Stomach smooth muscle (tissue), 2 donors: ENCODE results near the gene TMEM167B.
A peak's percentile ranks its signal among the peaks of the same experiment; 100 is the strongest.

ENCODE experiments used
- H3K27ac ChIP-seq: one replicate; pipeline ENCODE4 v1.7.0; 2013; ENCODE audit warnings: mild to moderate bottlenecking, low read length, inconsistent platforms
- H3K27me3 ChIP-seq, 2 donors: one replicate each; pipeline ENCODE4 v1.7.0; 2013; ENCODE audit warnings: low read length in 2 of 2; ENCODE audit not compliant: insufficient read depth in 2 of 2, control insufficient read depth in 1 of 2
- H3K36me3 ChIP-seq, 2 donors: one replicate each; pipeline ENCODE4 v1.7.0; 2013; ENCODE audit warnings: low read length in 2 of 2; ENCODE audit not compliant: control insufficient read depth in 2 of 2, insufficient read depth in 2 of 2
- H3K4me1 ChIP-seq: one replicate; pipeline ENCODE4 v1.7.0; 2013; ENCODE audit warnings: low read length; ENCODE audit not compliant: control insufficient read depth, insufficient read depth
- H3K4me3 ChIP-seq, 2 donors: one replicate each; pipeline ENCODE4 v1.7.0; 2013; ENCODE audit warnings: low read length in 2 of 2
- H3K9ac ChIP-seq, 2 donors: one replicate each; pipeline ENCODE4 v1.7.0; 2013; ENCODE audit warnings: low read length in 2 of 2, mild to moderate bottlenecking in 1 of 2
- H3K9me3 ChIP-seq, 2 donors: one replicate each; pipeline ENCODE4 v1.7.0; 2013; ENCODE audit warnings: low read length in 2 of 2; ENCODE audit not compliant: control insufficient read depth in 2 of 2
- donor health status: healthy.
- donor health status: Pancreatic carcinoma.

The TMEM167B gene

DNA sequence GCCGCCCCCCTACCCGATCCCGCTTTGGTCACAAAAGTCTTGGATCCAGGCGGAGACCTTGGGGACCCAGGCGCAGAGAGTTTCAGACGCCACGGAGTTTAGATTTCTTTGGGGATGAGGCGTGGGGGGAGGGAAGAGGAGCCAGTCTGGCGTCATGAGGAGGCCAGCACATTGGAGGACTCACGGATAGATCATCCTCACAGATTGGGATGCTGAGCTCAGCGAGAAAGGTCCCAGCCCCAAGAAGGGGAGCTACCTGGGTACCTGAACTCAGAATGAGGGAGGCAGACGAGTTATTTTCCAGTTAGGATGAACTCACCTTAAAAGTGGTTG, 23.7 kb downstream of the TMEM167B start:
- Histone ChIP-seq H3K36me3 (no peaks in the 10 kb centered on the region), H3K4me3 (peak overlapping the region; percentile 56 to 70), H3K4me1 (peaks cover 22% of the 10 kb centered on the region), H3K27me3 (peaks cover 23 to 28% of the 10 kb centered on the region in 2 donors), H3K9me3 (no peaks in the 10 kb centered on the region), H3K27ac (no peak overlapping the region), H3K9ac (no peak overlapping the region)

DNA sequence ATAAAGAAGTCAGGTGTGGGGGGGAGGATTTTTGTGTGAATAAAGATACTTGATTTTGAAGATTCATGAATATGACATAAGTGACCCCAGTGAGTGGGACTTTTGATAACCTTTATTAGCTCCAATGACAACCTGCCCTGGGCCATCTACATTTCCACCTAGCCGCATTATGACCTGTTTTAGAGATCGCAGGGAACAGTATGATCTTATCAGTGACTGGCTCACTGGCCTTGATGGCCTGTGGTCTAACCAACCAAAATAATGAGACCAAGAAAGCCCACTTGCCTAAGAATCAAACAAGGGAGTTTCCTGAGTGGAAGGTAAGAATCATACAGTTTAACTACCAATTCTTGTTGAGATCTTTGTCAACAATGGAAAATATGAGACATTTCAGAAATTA, 25.1 kb downstream of the TMEM167B start:
- no peaks in the 10 kb centered on the region for H3K36me3 ChIP-seq
- no peak overlapping the region for H3K9ac ChIP-seq
- H3K27me3 ChIP-seq = peaks cover 23 to 28% of the 10 kb centered on the region in 2 donors
- no peak overlapping the region for H3K4me3 ChIP-seq
- no peak overlapping the region for H3K27ac ChIP-seq
- H3K9me3 ChIP-seq = no peaks in the 10 kb centered on the region
- peaks cover 22% of the 10 kb centered on the region for H3K4me1 ChIP-seq

DNA sequence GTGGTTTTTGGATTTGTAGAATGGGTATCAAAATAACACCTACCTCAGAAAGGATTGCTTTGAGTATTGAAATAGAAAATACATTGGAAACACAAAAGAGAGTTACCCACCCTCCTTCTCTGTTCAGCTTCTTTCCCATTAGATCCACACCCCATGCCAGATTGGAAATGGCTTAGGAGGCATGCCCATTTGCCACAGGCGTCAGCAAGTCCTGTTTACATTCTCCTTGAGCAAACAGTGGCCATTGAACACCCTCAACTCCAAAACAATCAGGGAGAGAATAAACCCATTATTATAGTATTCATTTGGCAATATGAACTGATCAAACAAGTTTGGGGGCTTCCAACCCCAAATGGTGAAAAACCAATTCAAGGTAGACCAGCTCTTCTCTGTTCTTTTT, 25.7 kb downstream of the TMEM167B start:
- Histone ChIP-seq H3K27ac (no peak overlapping the region), H3K36me3 (no peaks in the 10 kb centered on the region), H3K9ac (no peak overlapping the region), H3K4me3 (no peak overlapping the region), H3K27me3 (peaks cover 23 to 24% of the 10 kb centered on the region in 2 donors), H3K9me3 (no peaks in the 10 kb centered on the region), H3K4me1 (peaks cover 22% of the 10 kb centered on the region)

DNA sequence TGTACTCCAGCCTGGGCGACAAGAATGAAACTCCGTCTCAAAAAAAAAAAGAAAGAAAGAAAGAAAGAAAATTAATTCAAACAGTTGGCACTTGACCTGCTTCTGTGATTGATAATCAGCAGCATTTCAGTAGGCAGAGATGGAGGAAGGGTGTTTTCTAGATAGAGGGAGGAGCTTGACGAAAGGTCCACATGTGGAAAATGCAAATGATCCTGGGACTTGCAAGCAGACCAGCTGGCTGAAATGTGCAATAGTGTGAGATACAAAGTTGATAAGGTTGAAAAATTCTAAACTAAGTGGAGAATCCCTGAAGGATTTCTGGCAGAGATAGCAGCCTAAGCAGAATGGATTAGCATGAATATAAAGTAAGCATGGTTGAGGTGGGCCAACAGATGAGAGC, 27.5 kb downstream of the TMEM167B start:
- H3K4me1 ChIP-seq = peaks cover 13% of the 10 kb centered on the region

GRCh38 chr1:109120356-109120755, 29.8 kb downstream of the TMEM167B start:
- Histone ChIP-seq H3K4me3 (no peak overlapping the region), H3K27ac (no peak overlapping the region), H3K36me3 (no peaks in the 10 kb centered on the region), H3K9ac (no peak overlapping the region), H3K27me3 (peaks cover 5 to 11% of the 10 kb centered on the region in 2 donors), H3K9me3 (no peaks in the 10 kb centered on the region), H3K4me1 (no peaks in the 10 kb centered on the region)

More for the DNA sequence above, 27.5 kb downstream of the TMEM167B start:
- Histone ChIP-seq H3K9ac (no peak overlapping the region), H3K36me3 (no peaks in the 10 kb centered on the region), H3K9me3 (no peaks in the 10 kb centered on the region), H3K27me3 (peaks cover 22 to 23% of the 10 kb centered on the region in 2 donors), H3K4me3 (no peak overlapping the region), H3K27ac (no peak overlapping the region)

- H3K4me3 ChIP-seq = no peak overlapping the region
- H3K27ac ChIP-seq = no peak overlapping the region
- H3K9me3 ChIP-seq = no peaks in the 10 kb centered on the region
- no peaks in the 10 kb centered on the region for H3K27me3 ChIP-seq
- H3K36me3 ChIP-seq = no peaks in the 10 kb centered on the region
- no peaks in the 10 kb centered on the region for H3K4me1 ChIP-seq
- no peak overlapping the region for H3K9ac ChIP-seq
Observed at GRCh38 chr1:109131059-109131458, 40.5 kb downstream of the TMEM167B start.

DNA sequence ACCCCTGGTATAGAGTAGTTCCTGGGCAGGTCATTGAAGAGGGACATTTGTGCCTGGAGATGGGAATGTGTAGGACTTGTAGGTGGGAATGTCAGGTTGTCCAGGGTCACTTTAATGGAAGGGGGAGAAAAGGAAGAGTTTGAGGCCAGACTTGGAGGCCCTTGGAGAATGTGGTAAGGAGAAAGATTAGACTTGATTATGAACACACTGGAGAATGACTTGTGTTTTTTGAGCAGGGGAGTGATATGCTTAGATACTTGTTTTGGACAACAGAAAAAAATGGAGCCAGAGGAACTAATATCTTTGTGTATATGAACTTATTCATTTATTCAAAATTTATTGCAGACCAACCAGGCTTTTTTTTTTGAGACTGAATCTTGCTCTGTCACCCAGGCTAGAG, 41.2 kb downstream of the TMEM167B start:
- no peak overlapping the region for H3K27ac ChIP-seq

DNA sequence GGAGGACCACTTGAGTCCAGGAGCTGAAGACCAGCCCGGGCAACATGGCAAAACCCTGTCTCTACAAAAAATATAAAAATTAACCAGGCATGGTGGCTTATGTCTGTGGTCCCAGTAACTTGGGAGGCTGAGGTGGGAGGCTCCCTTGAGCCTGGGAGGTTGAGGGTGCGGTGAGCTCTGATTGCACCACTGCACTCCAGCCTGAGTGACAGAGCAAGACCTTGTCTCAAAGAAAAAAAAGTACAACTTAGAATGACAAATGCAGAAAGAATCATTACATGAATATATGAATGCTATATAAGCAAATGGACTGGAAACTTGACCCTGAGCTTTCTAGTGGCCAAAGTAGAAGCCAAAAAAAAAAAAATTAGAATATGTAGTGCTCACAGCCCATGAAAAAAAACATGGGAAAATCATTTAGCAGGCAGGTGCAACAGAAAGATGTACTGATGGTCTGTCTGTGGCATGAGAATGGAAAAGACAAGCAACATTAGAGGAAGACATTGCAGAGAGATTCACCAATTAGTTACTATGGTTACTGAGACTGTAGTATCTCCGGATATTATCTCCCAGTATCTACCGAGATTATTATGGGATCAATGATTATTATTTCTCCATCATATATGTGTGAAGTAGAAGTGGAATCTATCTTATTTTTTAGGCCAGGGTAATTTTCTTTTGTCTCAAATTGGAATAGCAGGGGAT, 42.6 kb downstream of the TMEM167B start:
- no peaks in the 10 kb centered on the region for H3K4me1 ChIP-seq
- H3K36me3 ChIP-seq = no peaks in the 10 kb centered on the region
- no peaks in the 10 kb centered on the region for H3K27me3 ChIP-seq
- H3K27ac ChIP-seq = no peak overlapping the region
- H3K9ac ChIP-seq = no peak overlapping the region
- no peaks in the 10 kb centered on the region for H3K9me3 ChIP-seq
- H3K4me3 ChIP-seq = no peak overlapping the region

More for the DNA sequence above, 41.2 kb downstream of the TMEM167B start:
- no peaks in the 10 kb centered on the region for H3K9me3 ChIP-seq
- H3K36me3 ChIP-seq = no peaks in the 10 kb centered on the region
- H3K9ac ChIP-seq = no peak overlapping the region
- H3K4me1 ChIP-seq = no peaks in the 10 kb centered on the region
- H3K4me3 ChIP-seq = no peak overlapping the region
- no peaks in the 10 kb centered on the region for H3K27me3 ChIP-seq

DNA sequence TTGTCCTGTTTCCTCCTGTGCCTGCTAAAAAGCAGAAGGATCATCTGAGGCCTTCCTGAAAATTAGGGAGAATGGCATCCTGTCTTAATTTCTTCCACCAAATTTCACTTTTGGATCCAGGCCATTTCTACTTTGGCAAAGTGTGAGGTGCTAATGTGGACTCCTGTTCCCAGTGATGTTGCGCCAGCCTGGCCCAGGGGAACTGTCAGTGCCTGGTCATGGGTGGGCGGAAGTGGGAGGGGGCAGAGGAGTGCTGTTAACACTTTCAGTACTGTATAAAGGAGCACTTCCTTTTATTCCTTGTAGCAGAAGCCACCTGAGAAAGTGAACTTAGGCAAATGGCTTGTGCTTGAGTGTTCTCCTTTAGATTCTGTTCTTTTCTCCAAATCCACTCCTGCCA, 43.3 kb downstream of the TMEM167B start:
- Histone ChIP-seq H3K4me1 (no peaks in the 10 kb centered on the region), H3K9me3 (no peaks in the 10 kb centered on the region), H3K4me3 (no peak overlapping the region), H3K27ac (no peak overlapping the region), H3K27me3 (no peaks in the 10 kb centered on the region), H3K36me3 (no peaks in the 10 kb centered on the region), H3K9ac (no peak overlapping the region)

- Histone ChIP-seq H3K27ac (no peak overlapping the region), H3K9me3 (no peaks in the 10 kb centered on the region), H3K4me3 (no peak overlapping the region), H3K9ac (no peak overlapping the region), H3K4me1 (no peaks in the 10 kb centered on the region), H3K36me3 (no peaks in the 10 kb centered on the region), H3K27me3 (no peaks in the 10 kb centered on the region)
Observed at GRCh38 chr1:109134423-109134822, 43.9 kb downstream of the TMEM167B start.

GRCh38 chr1:109135940-109136339, 45.4 kb downstream of the TMEM167B start:
- no peaks in the 10 kb centered on the region for H3K27me3 ChIP-seq
- H3K27ac ChIP-seq = no peak overlapping the region
- H3K36me3 ChIP-seq = no peaks in the 10 kb centered on the region
- H3K9me3 ChIP-seq = no peaks in the 10 kb centered on the region
- no peaks in the 10 kb centered on the region for H3K4me1 ChIP-seq
- no peak overlapping the region for H3K9ac ChIP-seq
- no peak overlapping the region for H3K4me3 ChIP-seq
